GM23248 (cell line): Measurements from ENCODE around the gene AHRR.
"Not testable (repeated sequence)": the region's sequence is repeated elsewhere in the genome, so short reads cannot be mapped to it uniquely, and the experiment has no call there.

Source experiments
- EZH2 ChIP-seq: fragments of 200-600 bp; sonication (generic); IDR thresholded peaks from 2 replicates; pipeline ENCODE4 v1.6.1; 2018; ENCODE audit warnings: antibody characterized with exemption, mild to moderate bottlenecking; ENCODE audit not compliant: insufficient read depth, poor library complexity, severe bottlenecking
- EZH2phosphoT487 ChIP-seq: fragments of 200-600 bp; sonication (generic); IDR thresholded peaks from 2 replicates; pipeline ENCODE4 v1.6.1; 2018; ENCODE audit warnings: antibody characterized with exemption, moderate library complexity, mild to moderate bottlenecking, low read depth; ENCODE audit not compliant: insufficient read depth

DNA sequence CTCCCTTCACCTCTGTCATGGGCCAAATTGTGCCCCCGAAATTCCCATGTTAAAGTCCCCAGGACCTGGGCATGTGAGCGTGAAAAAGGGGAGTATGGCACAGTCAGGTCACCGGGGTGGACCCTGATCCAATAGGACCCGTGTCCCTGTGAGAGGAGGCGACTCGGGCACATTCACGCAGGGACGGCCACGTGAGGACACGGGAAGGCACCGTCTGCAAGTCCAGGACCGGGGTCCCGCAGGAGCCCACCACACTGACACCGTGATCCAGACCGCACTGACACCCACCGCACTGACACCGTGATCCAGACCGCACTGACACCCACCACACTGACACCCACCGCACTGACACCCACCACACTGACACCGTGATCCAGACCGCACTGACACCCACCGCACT, 165.1 kb downstream of the AHRR start:
- not testable (repeated sequence) for TF ChIP-seq EZH2phosphoT487, EZH2
